Measurements from ENCODE around the gene OPRL1.

OPRL1 gene

DNA sequence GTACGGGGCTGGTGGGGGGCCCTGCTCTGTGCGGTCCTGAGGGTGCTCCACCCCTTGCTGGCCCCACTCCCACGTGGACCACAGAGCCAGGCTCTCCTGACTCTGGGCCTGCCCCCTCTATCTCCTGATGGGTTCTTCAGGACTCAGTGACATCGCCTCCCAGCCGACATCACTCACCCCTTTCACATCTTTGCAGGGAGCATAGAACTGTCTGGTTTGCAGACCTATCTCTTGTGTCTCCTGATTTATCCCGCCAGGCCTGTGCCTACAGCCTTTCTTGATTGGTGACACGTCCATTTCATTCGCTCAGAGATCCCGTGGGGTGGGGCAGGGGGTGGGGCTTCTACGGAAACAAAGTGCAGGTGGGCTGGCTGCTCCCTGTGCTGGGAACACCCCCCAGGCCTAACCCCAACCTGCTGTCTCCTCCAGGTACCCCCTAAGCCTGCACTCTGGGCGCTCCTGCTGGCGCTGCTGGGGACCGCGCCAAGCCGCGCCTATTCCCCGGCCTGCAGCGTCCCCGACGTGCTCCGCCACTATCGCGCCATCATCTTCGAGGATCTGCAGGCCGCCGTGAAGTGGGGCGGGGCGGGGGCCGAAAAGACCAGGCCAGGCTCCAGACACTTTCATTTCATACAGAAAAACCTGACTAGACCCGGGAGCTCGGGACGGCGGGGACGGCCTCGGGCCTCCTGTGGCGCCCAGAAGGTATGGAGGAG, 42.2 kb upstream of the OPRL1 start:
- peaks cover 7% of the 10 kb centered on the region; the same call in 1 of the 2 replicates for H3K4me1 ChIP-seq (ENCODE audit: control insufficient read depth, insufficient read depth, low read length)
- H3K4me3 ChIP-seq (ENCODE audit: low read depth, low read length): no peak overlapping the region
- ChIA-PET CTCF (interaction anchor here (0.8 to 4.4 kb wide), 8 partner anchors 20 to 83 kb away, joined by 3 to 39 read pairs (median 4); partner anchors contain the start of genes PRPF6 and SAMD10), POLR2A (interaction anchor here (1.0 to 2.9 kb wide), 3 partner anchors 25 to 57 kb away, joined by 4 to 11 read pairs (median 5); partner anchors contain the start of genes LKAAEAR1, PRPF6 and TCEA2)
- no peak for TF ChIP-seq ZNF654 (tag by site-specific recombination; IDR thresholded peaks at IDR 0.05; ENCODE audit: low read depth)
- TF ChIP-seq SP2 (tag by site-specific recombination; IDR thresholded peaks at IDR 0.05): peak; percentile 50
- peak; percentile 71; the same call in 1 of the 2 replicates for TF ChIP-seq GLIS2 (tag by site-specific recombination; IDR thresholded peaks at IDR 0.05)
- peak; percentile 52 for TF ChIP-seq GLIS1 (tag by site-specific recombination; IDR thresholded peaks at IDR 0.05)
- TF ChIP-seq, protein P1, sequence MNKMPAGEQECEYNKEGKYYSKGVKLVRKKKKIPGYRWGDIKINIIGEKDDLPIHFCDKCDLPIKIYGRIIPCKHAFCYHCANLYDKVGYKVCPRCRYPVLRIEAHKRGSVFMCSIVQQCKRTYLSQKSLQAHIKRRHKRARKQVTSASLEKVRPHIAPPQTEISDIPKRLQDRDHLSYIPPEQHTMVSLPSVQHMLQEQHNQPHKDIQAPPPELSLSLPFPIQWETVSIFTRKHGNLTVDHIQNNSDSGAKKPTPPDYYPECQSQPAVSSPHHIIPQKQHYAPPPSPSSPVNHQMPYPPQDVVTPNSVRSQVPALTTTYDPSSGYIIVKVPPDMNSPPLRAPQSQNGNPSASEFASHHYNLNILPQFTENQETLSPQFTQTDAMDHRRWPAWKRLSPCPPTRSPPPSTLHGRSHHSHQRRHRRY (tag by site-specific recombination; IDR thresholded peaks at IDR 0.05): no peak
- peak; percentile 30; the same call in 1 of the 2 replicates for TF ChIP-seq KLF1 (tag by site-specific recombination; IDR thresholded peaks at IDR 0.05)
- TF ChIP-seq, protein P2, sequence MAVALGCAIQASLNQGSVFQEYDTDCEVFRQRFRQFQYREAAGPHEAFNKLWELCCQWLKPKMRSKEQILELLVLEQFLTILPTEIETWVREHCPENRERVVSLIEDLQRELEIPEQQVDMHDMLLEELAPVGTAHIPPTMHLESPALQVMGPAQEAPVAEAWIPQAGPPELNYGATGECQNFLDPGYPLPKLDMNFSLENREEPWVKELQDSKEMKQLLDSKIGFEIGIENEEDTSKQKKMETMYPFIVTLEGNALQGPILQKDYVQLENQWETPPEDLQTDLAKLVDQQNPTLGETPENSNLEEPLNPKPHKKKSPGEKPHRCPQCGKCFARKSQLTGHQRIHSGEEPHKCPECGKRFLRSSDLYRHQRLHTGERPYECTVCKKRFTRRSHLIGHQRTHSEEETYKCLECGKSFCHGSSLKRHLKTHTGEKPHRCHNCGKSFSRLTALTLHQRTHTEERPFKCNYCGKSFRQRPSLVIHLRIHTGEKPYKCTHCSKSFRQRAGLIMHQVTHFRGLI (tag by site-specific recombination; IDR thresholded peaks at IDR 0.05): no peak
- peak; percentile 67 for TF ChIP-seq ZBTB17 (tag by site-specific recombination; IDR thresholded peaks at IDR 0.05)
- TF ChIP-seq, protein P3, sequence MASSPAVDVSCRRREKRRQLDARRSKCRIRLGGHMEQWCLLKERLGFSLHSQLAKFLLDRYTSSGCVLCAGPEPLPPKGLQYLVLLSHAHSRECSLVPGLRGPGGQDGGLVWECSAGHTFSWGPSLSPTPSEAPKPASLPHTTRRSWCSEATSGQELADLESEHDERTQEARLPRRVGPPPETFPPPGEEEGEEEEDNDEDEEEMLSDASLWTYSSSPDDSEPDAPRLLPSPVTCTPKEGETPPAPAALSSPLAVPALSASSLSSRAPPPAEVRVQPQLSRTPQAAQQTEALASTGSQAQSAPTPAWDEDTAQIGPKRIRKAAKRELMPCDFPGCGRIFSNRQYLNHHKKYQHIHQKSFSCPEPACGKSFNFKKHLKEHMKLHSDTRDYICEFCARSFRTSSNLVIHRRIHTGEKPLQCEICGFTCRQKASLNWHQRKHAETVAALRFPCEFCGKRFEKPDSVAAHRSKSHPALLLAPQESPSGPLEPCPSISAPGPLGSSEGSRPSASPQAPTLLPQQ (tag by site-specific recombination; IDR thresholded peaks at IDR 0.05): no peak
- peak; percentile 41 for TF ChIP-seq ZNF341 (tag by site-specific recombination; IDR thresholded peaks at IDR 0.05; ENCODE audit: low read depth)
- peaks cover 0 to 25% of the 10 kb centered on the region in 2 experiments; a peak in 2 of 3 replicates for H3K36me3 ChIP-seq (ENCODE audit: control insufficient read depth in 2 of 2, insufficient read depth in 1 of 2, low read length in 2 of 2)
- H3K27ac ChIP-seq (ENCODE audit: extremely low read depth, low read depth, low read length): no peak overlapping the region
- no peaks in the 10 kb centered on the region for H3K9me3 ChIP-seq (ENCODE audit: control insufficient read depth, insufficient read depth, low read depth, low read length)

DNA sequence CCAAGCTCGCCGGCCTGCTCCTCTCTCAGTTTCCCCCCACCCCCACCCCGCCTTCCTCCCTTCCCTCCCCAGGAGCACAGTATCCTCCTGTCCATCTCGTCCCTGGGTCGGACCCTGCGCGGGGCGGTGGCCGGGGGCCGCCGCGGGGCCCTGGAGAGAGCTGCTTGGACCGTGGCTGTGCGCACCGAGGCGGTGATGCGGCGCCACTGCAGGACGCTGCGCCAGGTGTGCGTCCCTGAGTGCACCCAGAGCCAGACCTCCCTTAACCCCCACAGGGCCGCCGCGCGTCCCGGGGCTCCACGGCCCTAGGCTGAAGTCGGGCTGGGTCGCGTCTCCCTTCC, 41.7 kb upstream of the OPRL1 start:
- Histone ChIP-seq H3K9me3 (ENCODE audit: control insufficient read depth, insufficient read depth, low read depth, low read length) (no peaks in the 10 kb centered on the region), H3K36me3 (ENCODE audit: control insufficient read depth in 2 of 2, insufficient read depth in 1 of 2, low read length in 2 of 2) (peaks cover 0 to 19% of the 10 kb centered on the region in 2 experiments; a peak in 2 of 3 replicates), H3K27ac (ENCODE audit: extremely low read depth, low read depth, low read length) (peak overlapping the region; percentile 3; the same call in 1 of the 2 replicates), H3K4me3 (ENCODE audit: low read depth, low read length) (no peak overlapping the region), H3K4me1 (ENCODE audit: control insufficient read depth, insufficient read depth, low read length) (peaks cover 7% of the 10 kb centered on the region; the same call in 1 of the 2 replicates)
- TF ChIP-seq ZNF132 (tag by site-specific recombination; IDR thresholded peaks at IDR 0.05; ENCODE audit: borderline replicate concordance) (no peak), KLF10 (tag by site-specific recombination; IDR thresholded peaks at IDR 0.05) (no peak), ZNF677 (tag by site-specific recombination; IDR thresholded peaks at IDR 0.05) (no peak), MZF1 (tag by site-specific recombination; IDR thresholded peaks at IDR 0.05; ENCODE audit: borderline replicate concordance) (no peak)
- TF ChIP-seq, protein P4, sequence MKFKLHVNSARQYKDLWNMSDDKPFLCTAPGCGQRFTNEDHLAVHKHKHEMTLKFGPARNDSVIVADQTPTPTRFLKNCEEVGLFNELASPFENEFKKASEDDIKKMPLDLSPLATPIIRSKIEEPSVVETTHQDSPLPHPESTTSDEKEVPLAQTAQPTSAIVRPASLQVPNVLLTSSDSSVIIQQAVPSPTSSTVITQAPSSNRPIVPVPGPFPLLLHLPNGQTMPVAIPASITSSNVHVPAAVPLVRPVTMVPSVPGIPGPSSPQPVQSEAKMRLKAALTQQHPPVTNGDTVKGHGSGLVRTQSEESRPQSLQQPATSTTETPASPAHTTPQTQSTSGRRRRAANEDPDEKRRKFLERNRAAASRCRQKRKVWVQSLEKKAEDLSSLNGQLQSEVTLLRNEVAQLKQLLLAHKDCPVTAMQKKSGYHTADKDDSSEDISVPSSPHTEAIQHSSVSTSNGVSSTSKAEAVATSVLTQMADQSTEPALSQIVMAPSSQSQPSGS (tag by site-specific recombination; IDR thresholded peaks at IDR 0.05; ENCODE audit: low read depth): no peak
- TF ChIP-seq, protein P5, sequence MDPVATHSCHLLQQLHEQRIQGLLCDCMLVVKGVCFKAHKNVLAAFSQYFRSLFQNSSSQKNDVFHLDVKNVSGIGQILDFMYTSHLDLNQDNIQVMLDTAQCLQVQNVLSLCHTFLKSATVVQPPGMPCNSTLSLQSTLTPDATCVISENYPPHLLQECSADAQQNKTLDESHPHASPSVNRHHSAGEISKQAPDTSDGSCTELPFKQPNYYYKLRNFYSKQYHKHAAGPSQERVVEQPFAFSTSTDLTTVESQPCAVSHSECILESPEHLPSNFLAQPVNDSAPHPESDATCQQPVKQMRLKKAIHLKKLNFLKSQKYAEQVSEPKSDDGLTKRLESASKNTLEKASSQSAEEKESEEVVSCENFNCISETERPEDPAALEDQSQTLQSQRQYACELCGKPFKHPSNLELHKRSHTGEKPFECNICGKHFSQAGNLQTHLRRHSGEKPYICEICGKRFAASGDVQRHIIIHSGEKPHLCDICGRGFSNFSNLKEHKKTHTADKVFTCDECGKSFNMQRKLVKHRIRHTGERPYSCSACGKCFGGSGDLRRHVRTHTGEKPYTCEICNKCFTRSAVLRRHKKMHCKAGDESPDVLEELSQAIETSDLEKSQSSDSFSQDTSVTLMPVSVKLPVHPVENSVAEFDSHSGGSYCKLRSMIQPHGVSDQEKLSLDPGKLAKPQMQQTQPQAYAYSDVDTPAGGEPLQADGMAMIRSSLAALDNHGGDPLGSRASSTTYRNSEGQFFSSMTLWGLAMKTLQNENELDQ (tag by site-specific recombination; IDR thresholded peaks at IDR 0.05; ENCODE audit: low read depth): no peak
- ChIA-PET POLR2A (interaction anchor here (1.0 to 2.9 kb wide), 5 partner anchors 24 to 82 kb away, joined by 3 to 11 read pairs (median 4); partner anchors contain the start of genes LKAAEAR1, PRPF6, TCEA2 and UCKL1), CTCF (interaction anchor here (0.7 to 4.4 kb wide), 19 partner anchors 10 to 557 kb away, joined by 3 to 39 read pairs (median 4); partner anchors contain the start of genes LKAAEAR1, PRPF6, RGS19 and SAMD10)

Data from HEK293 (cell line).